Measurements from ENCODE around the gene GNAT2.
"Not testable (repeated sequence)": the region's sequence is repeated elsewhere in the genome, so short reads cannot be mapped to it uniquely, and the experiment has no call there.

DNA sequence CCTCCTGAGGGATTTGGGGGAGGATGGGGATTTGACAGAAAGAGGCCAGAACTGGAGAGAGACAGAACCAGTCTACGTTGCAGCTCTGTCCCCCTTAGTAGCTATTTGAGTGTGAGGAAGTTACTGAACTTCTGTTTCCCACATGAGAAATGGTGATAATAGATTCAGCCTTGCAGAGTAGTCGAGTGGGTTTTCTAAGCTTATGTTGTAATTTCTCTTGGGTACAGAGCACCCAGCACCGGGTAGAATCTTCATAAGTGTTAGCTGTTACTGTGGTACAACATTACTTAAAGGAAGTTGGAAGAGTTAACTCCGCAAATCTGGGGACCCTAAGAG, 41.2 kb upstream of the GNAT2 start:
- TF ChIP-seq, protein P1, sequence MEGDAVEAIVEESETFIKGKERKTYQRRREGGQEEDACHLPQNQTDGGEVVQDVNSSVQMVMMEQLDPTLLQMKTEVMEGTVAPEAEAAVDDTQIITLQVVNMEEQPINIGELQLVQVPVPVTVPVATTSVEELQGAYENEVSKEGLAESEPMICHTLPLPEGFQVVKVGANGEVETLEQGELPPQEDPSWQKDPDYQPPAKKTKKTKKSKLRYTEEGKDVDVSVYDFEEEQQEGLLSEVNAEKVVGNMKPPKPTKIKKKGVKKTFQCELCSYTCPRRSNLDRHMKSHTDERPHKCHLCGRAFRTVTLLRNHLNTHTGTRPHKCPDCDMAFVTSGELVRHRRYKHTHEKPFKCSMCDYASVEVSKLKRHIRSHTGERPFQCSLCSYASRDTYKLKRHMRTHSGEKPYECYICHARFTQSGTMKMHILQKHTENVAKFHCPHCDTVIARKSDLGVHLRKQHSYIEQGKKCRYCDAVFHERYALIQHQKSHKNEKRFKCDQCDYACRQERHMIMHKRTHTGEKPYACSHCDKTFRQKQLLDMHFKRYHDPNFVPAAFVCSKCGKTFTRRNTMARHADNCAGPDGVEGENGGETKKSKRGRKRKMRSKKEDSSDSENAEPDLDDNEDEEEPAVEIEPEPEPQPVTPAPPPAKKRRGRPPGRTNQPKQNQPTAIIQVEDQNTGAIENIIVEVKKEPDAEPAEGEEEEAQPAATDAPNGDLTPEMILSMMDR (IDR thresholded peaks at IDR 0.05; ENCODE audit: extremely low read depth in 1 of 2, insufficient read depth in 1 of 2, low read depth in 1 of 2, low read length in 2 of 2) = not testable (repeated sequence)
- TF ChIP-seq POLR2AphosphoS5 (IDR thresholded peaks at IDR 0.05; ENCODE audit: insufficient read depth, low read depth, low read length); POLR2A (IDR thresholded peaks at IDR 0.05; ENCODE audit: low read depth, low read length); EZH2 (IDR thresholded peaks at IDR 0.05; ENCODE audit: borderline replicate concordance, low read depth, low read length, severe bottlenecking): not testable (repeated sequence)

Measured in endothelial cell of umbilical vein (primary cell).